GM21737 (cell line): ENCODE results near the gene WHRN.

Source experiments
- ATAC-seq: cut with Tn5 transposase; IDR thresholded peaks from one replicate; pipeline ENCODE4 v1.9.1; 2021; ENCODE audit warnings: mild to moderate bottlenecking, moderate library complexity; ENCODE audit not compliant: unreplicated experiment

WHRN gene

DNA sequence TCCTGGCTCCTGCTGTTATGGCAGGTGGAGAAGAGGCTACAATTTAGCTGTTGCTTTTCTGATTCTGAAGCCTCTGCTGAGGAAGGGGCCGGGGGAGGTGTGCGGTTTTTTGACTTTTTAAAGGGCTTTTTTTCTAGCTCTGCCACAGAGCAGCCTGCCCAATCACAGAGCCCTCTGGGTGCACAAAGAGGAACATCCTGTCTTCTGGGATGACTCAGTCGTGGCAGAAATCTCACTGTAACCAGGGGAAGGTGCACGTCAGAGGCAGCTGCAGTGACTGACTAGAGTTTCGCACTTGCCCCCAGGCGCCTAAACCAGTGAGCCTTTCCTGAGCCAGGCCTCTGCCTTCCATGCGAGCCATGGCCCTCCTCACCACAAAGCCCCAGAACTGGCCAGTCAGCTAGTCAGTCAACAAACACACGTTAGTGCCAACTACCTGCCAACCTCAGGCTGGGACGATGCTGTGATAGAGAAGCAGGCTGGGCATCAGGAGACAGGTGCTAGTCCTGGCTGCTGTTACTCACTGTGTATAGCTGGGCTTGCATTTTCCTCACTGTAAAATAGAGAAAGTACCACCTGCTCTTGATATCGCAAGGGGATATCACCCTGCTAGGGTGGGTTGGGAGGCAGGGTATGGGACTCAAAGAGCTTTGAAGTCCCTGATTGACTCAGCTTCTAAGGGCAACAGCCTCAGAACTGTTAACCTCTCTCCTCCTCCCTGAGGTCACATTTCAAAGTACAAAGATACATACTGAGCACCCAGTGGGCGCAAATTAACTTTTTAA lies 119.7 kb downstream of the WHRN start:
- peak; percentile 67 for ATAC-seq

DNA sequence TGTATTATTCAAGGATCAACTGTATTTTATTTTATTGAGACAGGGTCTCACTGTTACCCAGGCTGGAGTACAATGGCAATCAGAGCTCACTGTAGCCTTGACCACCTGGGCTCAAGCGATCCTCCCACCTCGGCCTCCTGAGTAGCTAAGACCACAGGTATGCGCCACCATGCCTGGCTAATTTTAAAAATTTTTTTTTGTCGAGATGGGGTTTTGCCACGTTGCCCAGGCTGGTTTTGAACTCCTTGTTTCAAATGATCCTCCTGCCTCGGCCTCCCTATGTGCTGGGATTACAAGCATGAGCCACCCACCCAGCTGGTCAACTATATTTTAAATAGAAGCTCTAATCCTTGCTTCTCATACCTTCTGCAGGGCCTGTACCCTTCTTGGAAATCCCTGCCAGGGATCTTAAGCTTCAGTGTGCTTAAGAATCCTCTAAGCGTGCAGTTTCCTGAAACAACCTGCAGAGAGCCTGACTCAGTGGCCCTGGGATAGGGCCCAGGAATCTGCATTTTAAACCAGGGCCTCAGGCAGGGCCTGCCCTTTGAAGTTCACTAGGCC lies 120.4 kb downstream of the WHRN start:
- no peak for ATAC-seq

DNA sequence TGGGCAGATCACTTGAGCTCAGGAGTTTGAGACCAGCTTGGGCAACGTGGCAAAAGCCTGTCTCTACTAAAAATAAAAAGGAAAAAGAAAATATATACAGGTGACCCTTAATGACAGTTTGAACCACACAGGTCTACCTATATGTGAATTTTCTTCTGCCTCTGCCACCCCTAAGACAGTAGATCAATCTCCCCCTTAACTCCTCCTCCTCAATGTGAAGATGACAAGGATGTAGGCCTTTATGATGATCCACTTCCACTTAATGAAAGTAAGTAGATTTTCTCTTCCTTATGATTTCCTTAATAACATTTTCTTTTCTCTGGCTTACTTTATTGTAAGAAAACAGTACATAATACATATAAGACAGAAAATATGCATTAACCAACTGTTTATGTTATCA lies 120.9 kb downstream of the WHRN start:
- ATAC-seq = no peak

DNA sequence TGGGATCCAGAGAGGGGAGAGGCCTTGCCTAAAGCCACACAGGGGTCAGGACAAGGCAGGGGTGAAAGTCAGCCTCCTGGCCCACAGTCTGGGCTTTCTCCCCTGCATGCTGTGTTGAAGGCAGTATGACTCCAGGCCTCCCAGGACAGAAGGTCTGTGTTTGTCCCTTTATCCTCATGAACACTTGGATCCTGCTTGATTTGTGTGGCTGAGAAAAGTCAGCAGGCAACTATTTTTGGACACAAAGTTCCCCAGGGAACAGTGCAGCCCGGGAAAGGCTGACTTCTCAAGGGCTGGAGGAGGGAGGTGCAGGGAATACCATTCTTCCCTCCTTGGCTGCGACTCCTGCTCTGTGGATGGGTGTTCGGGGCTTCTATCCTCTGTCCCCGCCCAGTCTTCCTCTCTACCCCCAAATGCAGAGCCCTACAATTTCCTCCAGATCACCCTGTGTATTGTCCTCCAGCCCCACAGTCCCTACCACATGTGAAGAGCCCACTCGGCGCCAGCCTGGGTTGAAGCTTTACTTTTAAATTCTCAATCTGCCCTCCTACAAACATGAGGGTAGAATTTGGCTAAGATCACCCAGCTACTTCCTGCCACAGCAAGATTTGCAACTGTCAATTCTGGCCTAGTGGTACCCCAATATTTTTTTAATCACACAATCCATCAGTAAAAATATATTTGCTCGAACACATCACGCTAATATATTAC lies 121.6 kb downstream of the WHRN start:
- ATAC-seq = no peak

DNA sequence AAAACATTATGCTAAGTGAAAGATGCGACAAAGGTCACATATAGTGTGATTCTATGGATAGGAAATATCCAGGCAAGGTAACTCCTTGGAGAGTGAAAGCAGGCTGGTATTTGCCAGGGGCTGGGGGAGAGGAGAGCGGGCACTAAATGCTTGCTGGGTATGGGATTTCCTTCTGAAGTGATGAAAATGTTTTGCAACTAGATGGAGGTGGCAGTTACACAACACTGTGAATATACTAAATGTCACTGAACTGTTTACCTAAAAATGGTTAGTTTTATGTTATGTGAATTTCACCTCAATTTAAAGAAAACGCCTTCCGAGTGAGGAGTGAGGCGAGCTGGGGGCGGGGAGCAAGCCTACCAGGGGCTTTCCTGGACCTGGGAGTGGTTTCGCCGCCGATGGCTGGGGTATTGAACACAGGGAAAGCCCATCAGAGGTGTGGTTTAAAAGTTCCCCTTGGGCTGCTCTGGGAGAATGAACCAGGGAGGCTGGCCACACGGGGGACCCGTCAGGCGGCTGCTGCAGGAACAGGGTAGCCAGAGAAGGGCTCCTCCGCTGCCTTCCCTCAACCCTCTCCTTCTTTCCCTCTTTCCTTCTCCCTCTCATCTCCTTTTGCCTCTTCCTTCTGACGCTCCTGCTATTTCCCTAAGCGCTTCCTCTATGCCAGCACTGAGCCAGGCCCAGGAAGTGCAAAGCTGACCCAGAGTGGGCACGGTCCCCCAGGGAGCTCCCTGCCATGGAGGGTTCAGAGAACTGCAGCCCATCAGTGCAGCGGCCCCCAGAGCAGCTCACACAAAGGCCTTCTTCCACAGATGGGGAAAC lies 122.4 kb downstream of the WHRN start:
- no peak for ATAC-seq

DNA sequence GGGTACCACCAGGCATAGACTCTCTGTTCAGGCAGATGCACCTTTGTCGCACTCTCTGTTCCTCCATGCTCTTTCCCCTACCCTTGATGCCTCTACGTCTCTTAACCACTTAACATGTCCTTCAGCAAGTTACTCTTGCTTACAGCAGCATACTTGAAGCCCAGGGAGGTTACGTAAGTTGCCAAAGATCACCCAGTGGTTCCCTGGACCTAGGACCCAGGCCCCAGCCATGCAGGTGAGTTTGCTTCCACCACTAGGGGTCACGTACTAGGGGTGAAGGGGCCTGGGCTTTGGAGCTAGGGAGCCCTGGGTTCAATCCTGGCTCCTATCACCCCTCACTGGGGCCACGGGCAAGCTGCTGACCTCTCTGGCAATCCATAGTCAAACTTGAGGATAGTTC lies 126.4 kb downstream of the WHRN start:
- no peak for ATAC-seq

DNA sequence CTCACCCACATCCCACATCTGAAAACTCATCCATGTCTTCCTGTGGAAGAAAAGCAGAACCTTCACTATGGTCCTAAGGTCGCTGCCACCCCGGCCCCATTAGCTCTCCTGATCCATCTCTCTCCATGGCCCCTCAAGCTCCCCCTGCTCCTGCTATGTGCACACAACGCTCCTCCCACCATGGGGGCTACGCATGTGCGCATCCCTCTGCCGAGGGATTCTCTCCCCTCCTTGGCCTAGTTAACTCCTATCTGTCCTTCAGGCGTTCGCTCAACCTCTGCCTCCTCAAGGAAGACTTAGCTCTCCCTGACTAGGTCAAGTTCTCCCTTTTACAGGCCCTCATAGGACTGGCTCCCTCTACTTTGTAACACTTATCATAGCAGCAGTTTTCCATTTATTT lies 127.3 kb downstream of the WHRN start:
- ATAC-seq = no peak

DNA sequence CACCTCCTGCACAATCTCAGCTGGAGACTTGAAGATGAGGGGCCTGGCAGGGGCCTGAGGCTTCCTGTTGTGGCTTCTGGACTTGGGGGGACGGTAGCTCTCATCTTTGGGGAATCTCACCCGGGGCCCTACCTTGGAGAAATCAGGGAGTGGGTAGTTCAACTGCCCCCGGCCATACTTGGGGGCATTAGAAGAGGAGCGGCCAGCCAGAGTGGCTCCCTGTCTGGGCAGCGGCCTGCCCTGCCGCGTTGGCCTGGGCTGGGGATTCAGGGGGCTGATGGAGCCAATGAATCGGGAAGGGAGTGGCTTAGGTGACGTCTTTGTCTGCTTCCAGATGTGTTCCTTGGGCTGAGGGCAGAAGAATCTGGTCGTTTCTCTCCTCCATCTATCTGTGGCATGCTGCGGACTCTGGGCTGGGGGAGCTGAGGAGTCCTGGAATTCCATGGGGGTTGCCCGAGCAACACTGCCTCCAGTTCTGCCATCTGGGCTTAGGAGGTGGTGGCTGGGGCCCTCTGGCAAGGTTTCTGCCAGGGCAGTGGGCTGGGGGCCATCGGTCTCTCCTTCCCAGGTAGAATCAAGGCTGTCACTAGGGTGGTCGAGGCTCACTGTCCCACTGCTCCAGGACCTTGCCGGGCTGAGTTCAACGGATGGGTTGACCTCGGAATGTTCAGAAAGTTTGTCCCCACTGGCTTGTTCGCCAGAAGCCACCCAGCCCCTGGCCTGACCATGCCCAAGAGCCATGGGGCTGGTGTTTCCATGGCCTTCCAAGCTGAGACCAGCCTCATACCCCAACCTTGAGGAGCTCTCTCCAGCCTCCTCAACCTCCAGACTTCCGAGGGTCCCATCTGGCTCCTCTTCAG lies 128.5 kb downstream of the WHRN start:
- ATAC-seq = no peak

DNA sequence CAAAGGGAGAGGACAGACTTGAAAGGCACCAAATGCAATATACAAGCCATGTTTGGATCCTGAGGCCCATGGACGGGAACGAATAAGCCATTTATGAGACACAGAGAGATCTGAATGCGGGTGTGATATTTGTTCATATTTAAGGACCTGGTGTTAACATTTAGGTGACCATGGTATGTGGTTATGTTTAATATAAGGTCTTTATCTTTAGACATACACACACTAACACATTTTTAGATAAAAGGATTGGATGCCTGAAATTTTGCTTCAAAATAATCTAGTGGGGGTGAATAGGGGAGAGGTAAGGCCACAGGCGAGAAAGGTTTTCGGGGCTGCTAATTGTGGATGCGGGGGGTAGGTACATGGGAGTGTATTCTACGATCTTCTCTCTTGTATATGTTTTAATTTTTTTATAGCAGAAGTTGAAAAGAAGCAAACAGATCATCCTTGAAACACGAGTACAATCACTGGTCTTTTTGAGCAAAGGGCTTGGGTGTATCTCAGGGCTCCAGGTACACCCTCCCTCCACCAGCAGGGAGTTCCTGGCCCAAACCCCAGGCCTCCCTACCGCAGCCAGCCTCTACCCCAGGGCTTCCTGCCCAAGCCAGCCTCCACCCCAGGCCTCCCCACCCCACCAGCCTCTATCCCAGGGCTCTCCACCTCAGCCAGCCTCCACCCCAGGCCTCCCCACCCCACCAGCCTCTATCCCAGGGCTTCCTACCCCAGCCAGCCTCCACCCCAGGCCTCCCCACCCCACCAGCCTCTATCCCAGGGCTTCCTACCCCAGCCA lies 129.7 kb downstream of the WHRN start:
- no peak for ATAC-seq

DNA sequence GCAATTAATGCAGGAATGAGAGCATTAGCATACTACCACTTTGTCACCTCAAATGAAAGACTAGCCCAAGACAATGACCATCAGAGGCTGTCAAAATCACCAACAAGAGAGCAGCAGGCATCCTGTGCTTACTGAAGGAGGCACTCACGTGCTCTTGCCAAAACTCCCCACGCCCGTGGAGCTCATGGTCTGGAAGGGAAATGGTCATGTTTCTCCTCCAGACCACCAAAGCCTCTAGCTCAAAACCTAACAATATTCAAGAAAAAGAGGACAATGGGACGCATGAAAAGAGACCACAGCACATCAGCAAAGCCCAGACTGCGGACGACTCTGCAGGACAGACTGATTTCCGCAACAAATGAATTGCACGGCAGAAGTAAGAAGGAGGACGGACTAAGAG lies 130.3 kb downstream of the WHRN start:
- ATAC-seq = no peak

DNA sequence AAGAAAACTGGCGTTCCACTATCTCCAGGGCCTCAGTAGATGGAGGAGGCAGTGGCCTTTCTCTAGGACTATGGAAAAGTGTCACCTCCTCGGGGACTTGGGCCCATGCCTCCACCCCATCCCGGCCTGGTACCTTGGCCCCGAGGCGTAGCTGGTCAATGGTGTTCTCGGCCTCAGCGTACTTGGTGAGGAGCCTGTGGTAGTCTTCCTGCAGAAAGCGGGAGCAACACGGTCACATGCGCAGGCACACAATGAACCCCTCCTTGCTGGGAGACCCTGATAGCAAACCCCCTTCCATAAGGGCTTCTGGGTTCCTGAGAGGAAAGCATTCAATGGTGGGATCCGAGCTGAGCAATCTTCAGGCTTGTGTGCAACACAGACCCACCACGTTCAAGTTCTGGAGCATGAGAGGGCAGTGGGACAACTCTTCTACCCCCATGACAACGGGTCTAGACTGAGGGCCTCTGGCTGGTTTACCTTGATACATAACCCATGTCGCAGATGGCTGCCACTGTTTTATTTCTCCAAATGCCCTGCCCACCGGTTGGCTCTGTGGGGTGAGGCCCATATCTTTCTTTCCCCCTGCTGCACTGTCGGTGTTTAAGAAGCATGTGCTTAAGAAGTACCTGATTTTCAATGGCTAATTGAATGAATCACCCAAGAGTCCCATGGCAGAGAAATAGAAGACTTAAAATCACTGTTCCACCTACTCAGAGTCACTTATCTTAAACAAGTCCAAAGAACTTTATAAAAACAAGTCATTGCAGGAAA lies 131.1 kb downstream of the WHRN start:
- no peak for ATAC-seq

DNA sequence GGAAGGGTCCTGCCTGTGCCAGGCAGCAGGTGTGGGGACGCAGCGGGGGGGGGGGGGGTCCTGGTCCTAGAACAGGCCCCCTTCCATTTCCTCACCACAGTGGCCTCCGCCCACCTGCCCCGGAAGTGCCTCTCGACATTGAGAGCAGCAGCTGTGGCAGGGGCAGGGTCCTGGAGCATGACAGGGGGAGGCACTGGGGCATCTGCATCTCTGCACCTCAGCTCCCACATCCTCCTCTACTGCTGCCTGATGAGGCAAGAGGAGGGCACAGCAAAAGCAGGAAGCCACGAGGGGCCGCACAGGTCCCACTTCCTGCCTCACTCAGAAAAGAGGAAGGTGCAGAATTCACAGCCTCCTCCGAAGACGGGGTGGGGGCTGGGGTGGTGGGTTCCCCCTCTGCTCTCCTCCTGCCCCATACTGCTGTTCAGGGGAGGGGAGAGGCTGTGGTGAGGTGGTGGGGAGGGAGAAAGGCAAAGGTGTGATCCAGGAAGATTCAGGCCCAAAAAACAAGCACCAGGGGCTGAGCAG lies 132.3 kb downstream of the WHRN start:
- ATAC-seq = peak; percentile 91

DNA sequence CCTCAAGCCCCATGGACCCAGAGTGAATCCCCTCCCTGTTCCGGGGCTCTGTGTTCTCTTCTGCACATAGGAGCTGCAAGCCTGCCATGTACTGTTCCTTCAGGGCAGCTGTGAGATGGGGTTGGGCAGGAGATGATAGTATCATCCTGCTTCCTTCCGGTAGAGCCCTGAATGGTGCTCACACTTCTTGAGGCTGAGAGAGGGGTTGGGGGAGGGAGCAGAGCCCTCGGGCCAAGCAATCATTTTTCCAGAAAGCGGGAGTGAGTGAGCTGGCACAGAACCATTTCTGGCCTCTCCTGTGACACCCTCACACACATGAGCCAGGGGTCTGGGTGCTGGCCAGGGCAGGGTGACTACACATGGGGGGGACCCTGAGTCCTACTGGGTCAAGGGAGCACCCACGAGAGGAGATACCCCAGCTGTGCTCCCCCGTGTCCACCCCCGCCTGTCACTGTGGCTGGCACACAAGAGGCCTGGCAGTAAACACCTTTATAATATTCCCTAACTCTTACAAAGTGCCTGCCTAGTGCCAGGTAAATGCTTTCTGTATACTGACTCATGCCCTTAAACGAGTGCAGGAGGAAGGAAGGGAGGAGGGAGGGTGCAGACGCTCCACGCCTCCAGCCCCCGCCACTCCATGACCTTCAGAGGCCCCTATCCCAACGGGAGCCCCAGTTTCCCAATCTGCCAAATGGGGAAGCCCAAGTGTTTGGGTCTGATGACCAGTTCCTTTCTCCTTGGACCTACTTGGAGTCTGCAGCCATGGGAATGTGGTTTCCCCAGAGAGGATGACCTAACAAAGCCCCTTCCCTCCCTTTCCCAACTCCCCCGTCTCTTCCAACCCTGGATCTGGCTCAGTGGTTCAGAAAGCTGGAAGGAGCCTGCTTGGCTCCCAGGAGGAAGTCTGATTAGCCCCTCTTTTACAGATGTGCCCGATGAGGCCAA lies 133.0 kb downstream of the WHRN start:
- peak; percentile 33 for ATAC-seq

DNA sequence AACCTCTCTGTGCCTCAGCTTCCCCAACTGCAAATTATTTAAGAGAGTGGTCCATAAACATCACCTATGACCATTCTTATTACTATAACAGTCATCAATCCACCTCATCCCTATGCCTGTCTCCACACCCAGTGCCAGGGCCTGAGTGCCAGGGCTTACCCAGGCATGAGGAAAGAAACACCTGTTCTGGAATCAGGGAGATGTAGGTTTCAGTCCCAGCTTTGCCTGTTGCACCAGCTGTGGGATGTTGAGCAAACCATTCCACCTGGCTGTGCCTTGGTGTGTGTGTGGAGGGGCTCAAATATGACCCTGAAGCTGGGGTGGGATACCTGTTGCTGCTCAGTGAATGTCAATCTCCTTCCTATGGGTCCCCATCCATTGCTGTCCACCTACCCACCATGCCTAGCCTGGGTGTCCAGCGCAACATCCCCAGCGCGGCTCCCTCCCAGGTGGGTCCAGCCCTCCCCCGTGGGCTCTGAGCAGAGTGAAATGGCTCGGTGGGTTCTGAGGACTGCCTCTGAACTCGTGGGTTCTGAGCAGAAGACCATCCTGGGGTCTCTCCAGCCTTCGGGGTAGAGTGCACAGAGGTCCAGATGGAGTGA lies 133.8 kb downstream of the WHRN start:
- ATAC-seq = no peak

DNA sequence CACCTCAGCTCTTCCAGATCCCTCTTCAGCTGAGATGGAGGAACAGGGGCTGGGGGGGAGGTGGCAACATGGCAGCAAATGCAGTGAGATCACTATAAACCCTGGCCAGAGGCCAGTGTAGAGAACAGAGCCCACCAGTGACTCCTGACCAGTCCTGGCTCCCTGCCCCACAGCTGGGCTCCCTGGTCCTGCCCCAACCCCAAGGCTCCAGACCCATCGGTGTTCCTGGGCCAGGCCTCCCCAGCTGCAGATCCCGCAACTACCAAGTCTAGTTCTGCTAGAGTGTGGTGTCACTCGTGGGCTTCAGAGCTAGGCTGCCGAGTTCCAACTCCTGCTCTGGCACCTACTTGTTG lies 134.3 kb downstream of the WHRN start:
- ATAC-seq = no peak

DNA sequence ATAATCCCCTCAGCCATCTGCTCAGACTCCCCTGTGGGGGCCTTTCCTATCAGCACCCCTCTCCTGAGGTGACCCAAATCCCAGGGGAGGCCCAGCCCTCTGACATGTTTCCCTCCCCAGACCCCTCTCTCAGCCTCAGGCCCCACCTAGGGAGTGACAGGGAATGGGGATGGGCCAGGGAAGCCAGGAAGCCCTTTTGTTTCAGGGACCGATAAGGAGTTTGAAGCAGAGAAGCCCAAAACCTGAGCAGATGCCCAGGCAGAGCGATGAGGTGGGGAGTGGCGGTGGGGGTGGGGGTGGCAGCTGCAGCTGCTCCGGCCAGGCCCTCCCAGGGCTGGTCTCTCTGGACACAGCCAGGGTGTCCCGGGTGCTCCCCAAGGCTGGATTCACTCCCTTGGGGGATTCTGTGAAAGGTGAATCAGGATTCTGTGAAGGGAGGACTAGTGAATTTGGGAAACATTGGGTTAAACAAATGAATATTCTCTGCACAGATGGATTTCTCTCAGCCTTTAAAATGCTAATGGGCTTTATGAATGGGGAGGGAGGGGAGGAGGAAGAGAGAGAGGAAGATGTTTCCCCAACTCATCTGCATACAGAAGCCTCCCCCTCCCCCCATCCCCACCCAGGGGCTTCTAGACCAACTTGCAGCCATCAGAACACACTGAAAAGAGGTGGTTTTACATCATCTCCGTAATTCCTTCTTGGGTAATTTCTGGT lies 134.9 kb downstream of the WHRN start:
- ATAC-seq = no peak
